Measurements from ENCODE around the gene C10orf95.
"Not testable (repeated sequence)": the region's sequence is repeated elsewhere in the genome, so short reads cannot be mapped to it uniquely, and the experiment has no call there.

The C10orf95 gene

GRCh38 chr10:102463983-102464382 lies 12.6 kb upstream of the C10orf95 start:
- DNase-seq, result no peak

- DNase-seq, result no peak
Observed at GRCh38 chr10:102462512-102463054, 11.2 kb upstream of the C10orf95 start.

- peak; percentile 95 for DNase-seq
Observed at GRCh38 chr10:102461187-102462054, 10.1 kb upstream of the C10orf95 start.

GRCh38 chr10:102460836-102461186 lies 9.5 kb upstream of the C10orf95 start:
- DNase-seq, result peak; percentile 78

- no peak for DNase-seq
Observed at GRCh38 chr10:102458656-102459055, 7.3 kb upstream of the C10orf95 start.

GRCh38 chr10:102457591-102458150 lies 6.3 kb upstream of the C10orf95 start:
- no peak for DNase-seq

GRCh38 chr10:102455893-102456471 lies 4.6 kb upstream of the C10orf95 start:
- no peak for DNase-seq

GRCh38 chr10:102454662-102455487 lies 3.5 kb upstream of the C10orf95 start:
- not testable (repeated sequence) for DNase-seq

- DNase-seq, result no peak
Observed at GRCh38 chr10:102453502-102453901, 2.2 kb upstream of the C10orf95 start.

- DNase-seq, result no peak
Observed at GRCh38 chr10:102452672-102453340, 1.5 kb upstream of the C10orf95 start.

GRCh38 chr10:102450374-102451104 lies 804 bp downstream of the C10orf95 start:
- peak; percentile 97 for DNase-seq

GRCh38 chr10:102450124-102450373 lies 1.3 kb downstream of the C10orf95 start:
- no peak for DNase-seq

GRCh38 chr10:102449321-102450123 lies 1.8 kb downstream of the C10orf95 start:
- DNase-seq, result peak; percentile 94

- DNase-seq, result no peak
Observed at GRCh38 chr10:102444851-102445250, 6.5 kb downstream of the C10orf95 start.

- no peak for DNase-seq
Observed at GRCh38 chr10:102438374-102438773, 13.0 kb downstream of the C10orf95 start.

GRCh38 chr10:102437515-102437914 lies 13.8 kb downstream of the C10orf95 start:
- DNase-seq, result no peak

- DNase-seq, result no peak
Observed at GRCh38 chr10:102436312-102436711, 15.0 kb downstream of the C10orf95 start.

GRCh38 chr10:102435529-102436233 lies 15.7 kb downstream of the C10orf95 start:
- no peak for DNase-seq

GRCh38 chr10:102435133-102435497 lies 16.2 kb downstream of the C10orf95 start:
- DNase-seq, result no peak

- DNase-seq, result no peak
Observed at GRCh38 chr10:102434394-102435132, 16.8 kb downstream of the C10orf95 start.
